Testis (tissue), 3 donors: ENCODE results near the gene CD58. TPM values are rescaled to one million over a fixed set of nuclear protein-coding genes. Genes with fewer than 3 reads are reported as not detected.

Source experiments
- DNase-seq: peaks from one replicate; pipeline ENCODE4 v3.0.0-alpha.2; 2019
- H3K27ac ChIP-seq, 2 donors: fragments of 200-600 bp; sonication (generic); one replicate each; pipeline ENCODE4 v1.5.1; 2019
- H3K27me3 ChIP-seq: fragments of 200-600 bp; sonication (generic); one replicate; pipeline ENCODE4 v1.5.1; 2019
- H3K36me3 ChIP-seq: fragments of 200-600 bp; sonication (generic); one replicate; pipeline ENCODE4 v1.5.1; 2017; ENCODE audit warnings: low read depth; ENCODE audit errors: missing control alignments
- H3K4me1 ChIP-seq: fragments of 200-600 bp; sonication (generic); one replicate; pipeline ENCODE4 v1.5.1; 2019
- H3K4me3 ChIP-seq, 2 donors: fragments of 200-600 bp; sonication (generic); one replicate each; pipeline ENCODE4 v1.5.1; 2017 to 2019
- H3K9me3 ChIP-seq: fragments of 200-600 bp; sonication (generic); one replicate; pipeline ENCODE4 v1.5.1; 2017
- POLR2A ChIP-seq: fragments of 450-650 bp; IDR thresholded peaks from one replicate; pipeline ENCODE4 v1.6.1; 2017; ENCODE audit warnings: antibody characterized with exemption, mild to moderate bottlenecking, moderate library complexity
- WGBS, 2 donors: methylation state at CpG; one replicate each; pipeline ENCODE4 v1.1.5; 2018; 5-methylcytosine and 5-hydroxymethylcytosine counted together
- intact Hi-C: fragments of 100-400 bp; cut with DNase I; formaldehyde crosslinking; loops from one replicate; pipeline ENCODE4 v1.15.1; 2023; ENCODE audit warnings: low total_unique reads
- polyA plus RNA-seq: library from polyadenylated mRNA; stranded (reverse); fragments of 350-450 nt; fragmentation: Illumina TruSeq; extraction: RNeasy Lipid Tissue Mini Kit (QIAGEN cat#74804); gene quantifications from one replicate; pipeline ENCODE4 v1.2.3, GENCODE V29; 2014; ENCODE audit warnings: low read depth, low replicate concordance; ENCODE audit not compliant: insufficient read depth
- total RNA-seq, 2 donors: library from RNA; depleted of rRNA; stranded (reverse); fragments of >200 nt; gene quantifications; one replicate each; pipeline ENCODE4 v1.2.3, GENCODE V29; 2016
- TF ChIP-seq, protein P1 (sequence below), 3 experiments: fragments of 450-650 bp in 2 of 3; fragments of 200-600 bp in 1 of 3; sonication (generic) in 1 of 3; IDR thresholded peaks; one replicate each; pipeline ENCODE4 v1.5.1; 2016 to 2019; ENCODE audit warnings: antibody characterized with exemption in 3 of 3, mild to moderate bottlenecking in 2 of 3, moderate library complexity in 1 of 3

The CD58 gene
- total and polyA plus RNA-seq, 3 donors from 2014 or later: 11.4 to 15.0 (median 14.9) TPM

DNA sequence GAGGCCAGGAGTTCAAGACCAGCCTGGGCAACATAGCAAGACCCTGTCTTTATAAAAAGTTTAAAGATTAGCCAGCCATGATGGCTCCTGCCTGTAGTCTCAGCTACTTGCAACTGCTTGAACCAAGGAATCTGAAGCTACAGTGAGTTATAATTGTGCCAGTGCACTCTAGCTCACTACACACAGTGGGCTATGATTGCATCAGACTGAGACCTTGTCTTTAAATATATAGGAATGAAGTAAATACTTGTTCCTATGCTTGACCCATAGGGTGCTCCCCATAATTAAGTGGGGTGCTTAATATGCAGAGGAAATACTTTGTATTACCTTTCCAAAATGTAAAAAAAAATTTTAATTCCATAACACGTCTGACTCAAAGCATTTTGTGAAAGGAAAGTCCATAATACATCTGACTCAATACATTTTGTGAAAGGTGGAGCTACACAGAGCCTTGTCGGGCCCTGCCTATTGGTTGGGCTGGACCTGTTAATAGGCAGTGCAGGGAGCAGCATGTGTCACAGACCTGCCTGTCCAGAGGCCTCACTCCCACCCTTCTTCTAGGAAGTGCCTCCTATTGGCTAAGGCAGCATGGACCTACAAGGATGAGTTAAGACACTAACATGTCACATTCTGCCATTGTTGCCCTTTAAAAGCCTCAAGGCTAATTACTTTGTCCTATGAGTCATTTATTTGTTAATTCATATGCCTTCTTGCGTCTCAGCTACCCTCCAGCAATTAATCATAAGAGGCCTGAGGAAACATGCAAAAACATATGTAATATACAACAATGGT is 33.6 kb downstream of the CD58 start:
- Histone ChIP-seq H3K4me1 (no peaks in the 10 kb centered on the region), H3K9me3 (no peaks in the 10 kb centered on the region), H3K27me3 (no peaks in the 10 kb centered on the region), H3K27ac (no peak overlapping the region), H3K4me3 (no peak overlapping the region), H3K36me3 (no peaks in the 10 kb centered on the region)
- WGBS, 2 donors: 85 to 92% methylated on average over 3 of the region's 3 CpGs
- TF ChIP-seq, protein P1, sequence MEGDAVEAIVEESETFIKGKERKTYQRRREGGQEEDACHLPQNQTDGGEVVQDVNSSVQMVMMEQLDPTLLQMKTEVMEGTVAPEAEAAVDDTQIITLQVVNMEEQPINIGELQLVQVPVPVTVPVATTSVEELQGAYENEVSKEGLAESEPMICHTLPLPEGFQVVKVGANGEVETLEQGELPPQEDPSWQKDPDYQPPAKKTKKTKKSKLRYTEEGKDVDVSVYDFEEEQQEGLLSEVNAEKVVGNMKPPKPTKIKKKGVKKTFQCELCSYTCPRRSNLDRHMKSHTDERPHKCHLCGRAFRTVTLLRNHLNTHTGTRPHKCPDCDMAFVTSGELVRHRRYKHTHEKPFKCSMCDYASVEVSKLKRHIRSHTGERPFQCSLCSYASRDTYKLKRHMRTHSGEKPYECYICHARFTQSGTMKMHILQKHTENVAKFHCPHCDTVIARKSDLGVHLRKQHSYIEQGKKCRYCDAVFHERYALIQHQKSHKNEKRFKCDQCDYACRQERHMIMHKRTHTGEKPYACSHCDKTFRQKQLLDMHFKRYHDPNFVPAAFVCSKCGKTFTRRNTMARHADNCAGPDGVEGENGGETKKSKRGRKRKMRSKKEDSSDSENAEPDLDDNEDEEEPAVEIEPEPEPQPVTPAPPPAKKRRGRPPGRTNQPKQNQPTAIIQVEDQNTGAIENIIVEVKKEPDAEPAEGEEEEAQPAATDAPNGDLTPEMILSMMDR (IDR thresholded peaks at IDR 0.05): no peak
- TF ChIP-seq POLR2A: no peak
- DNase-seq: no peak
- intact Hi-C loops: no loop called here

- 56 to 63% methylated on average over 45 of the region's 45 CpGs for WGBS, 2 donors
- intact Hi-C loops: no loop called here
These were observed 36.6 kb downstream of the CD58 start for GRCh38 chr1:116534014-116534739.

DNA sequence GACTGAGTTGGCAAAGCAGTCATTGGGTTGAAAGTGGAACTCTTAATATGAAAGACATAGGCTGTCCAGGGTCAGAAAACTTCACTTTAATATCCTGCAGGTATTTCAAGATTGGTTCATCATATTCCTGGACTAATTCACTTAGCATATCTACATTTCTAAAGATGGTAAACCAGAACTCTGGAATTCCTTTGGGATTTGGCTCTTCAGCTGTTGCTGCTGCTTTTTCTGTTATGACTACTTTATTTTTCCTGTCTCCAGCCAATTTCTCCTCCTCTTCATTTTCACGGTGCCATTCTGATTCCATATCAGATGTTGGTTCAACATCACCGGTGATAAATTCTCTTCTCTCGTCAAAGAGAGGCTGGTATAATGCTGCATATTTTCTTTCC is 37.4 kb downstream of the CD58 start:
- H3K27ac ChIP-seq: no peak overlapping the region
- H3K4me1 ChIP-seq: no peaks in the 10 kb centered on the region
- intact Hi-C loops: no loop called here
- no peak for TF ChIP-seq POLR2A
- TF ChIP-seq, protein P1 (IDR thresholded peaks at IDR 0.05): no peak
- DNase-seq: no peak
- no peak overlapping the region for H3K4me3 ChIP-seq
- no peaks in the 10 kb centered on the region for H3K27me3 ChIP-seq
- no peaks in the 10 kb centered on the region for H3K36me3 ChIP-seq
- 50 to 55% methylated on average over 3 of the region's 3 CpGs for WGBS, 2 donors
- no peaks in the 10 kb centered on the region for H3K9me3 ChIP-seq

More at GRCh38 chr1:116534014-116534739, 36.6 kb downstream of the CD58 start:
- no peak for DNase-seq
- H3K9me3 ChIP-seq: no peaks in the 10 kb centered on the region
- H3K4me3 ChIP-seq: peak overlapping the region in 1 of 2 donors; percentile 13
- no peaks in the 10 kb centered on the region for H3K36me3 ChIP-seq
- no peak overlapping the region for H3K27ac ChIP-seq
- no peaks in the 10 kb centered on the region for H3K27me3 ChIP-seq
- TF ChIP-seq, protein P1 (IDR thresholded peaks at IDR 0.05): no peak
- TF ChIP-seq POLR2A: no peak
- H3K4me1 ChIP-seq: no peaks in the 10 kb centered on the region

GRCh38 chr1:116532671-116533428 is 38.0 kb downstream of the CD58 start:
- no peaks in the 10 kb centered on the region for H3K4me1 ChIP-seq
- no peak for DNase-seq
- intact Hi-C loops: no loop called here
- no peak overlapping the region for H3K4me3 ChIP-seq
- TF ChIP-seq, protein P1 (IDR thresholded peaks at IDR 0.05): no peak
- TF ChIP-seq POLR2A: no peak
- H3K27ac ChIP-seq: no peak overlapping the region
- no peaks in the 10 kb centered on the region for H3K27me3 ChIP-seq
- no peaks in the 10 kb centered on the region for H3K36me3 ChIP-seq
- WGBS, 2 donors: 56 to 72% methylated on average over 23 of the region's 23 CpGs
- no peaks in the 10 kb centered on the region for H3K9me3 ChIP-seq
